ENCODE measurements around the gene TSPAN17.

Gene TSPAN17

GRCh38 chr5:176643491-176644219 is 3.6 kb upstream of the TSPAN17 start:
- Mint-ChIP-seq H3K9me3 (no peaks in the 10 kb centered on the region), H3K36me3 (ENCODE audit: low read depth) (no peaks in the 10 kb centered on the region), H3K4me3 (no peak overlapping the region), H3K27me3 (no peaks in the 10 kb centered on the region), H3K4me1 (peaks cover 23% of the 10 kb centered on the region), H3K27ac (no peak overlapping the region)
- no peak for DNase-seq
- ATAC-seq = no peak

- Mint-ChIP-seq H3K36me3 (ENCODE audit: low read depth) (no peaks in the 10 kb centered on the region), H3K4me1 (peaks cover 30% of the 10 kb centered on the region), H3K4me3 (no peak overlapping the region), H3K27me3 (no peaks in the 10 kb centered on the region), H3K27ac (no peak overlapping the region), H3K9me3 (no peaks in the 10 kb centered on the region)
- DNase-seq = no peak
- no peak for ATAC-seq
Observed at GRCh38 chr5:176644294-176644693, 3.0 kb upstream of the TSPAN17 start.

GRCh38 chr5:176644878-176645670 is 2.2 kb upstream of the TSPAN17 start:
- Mint-ChIP-seq H3K4me1 (peaks cover 38% of the 10 kb centered on the region), H3K36me3 (ENCODE audit: low read depth) (no peaks in the 10 kb centered on the region), H3K9me3 (no peaks in the 10 kb centered on the region), H3K27me3 (peaks cover 2% of the 10 kb centered on the region), H3K4me3 (no peak overlapping the region), H3K27ac (no peak overlapping the region)
- ATAC-seq = no peak
- DNase-seq = no peak

DNA sequence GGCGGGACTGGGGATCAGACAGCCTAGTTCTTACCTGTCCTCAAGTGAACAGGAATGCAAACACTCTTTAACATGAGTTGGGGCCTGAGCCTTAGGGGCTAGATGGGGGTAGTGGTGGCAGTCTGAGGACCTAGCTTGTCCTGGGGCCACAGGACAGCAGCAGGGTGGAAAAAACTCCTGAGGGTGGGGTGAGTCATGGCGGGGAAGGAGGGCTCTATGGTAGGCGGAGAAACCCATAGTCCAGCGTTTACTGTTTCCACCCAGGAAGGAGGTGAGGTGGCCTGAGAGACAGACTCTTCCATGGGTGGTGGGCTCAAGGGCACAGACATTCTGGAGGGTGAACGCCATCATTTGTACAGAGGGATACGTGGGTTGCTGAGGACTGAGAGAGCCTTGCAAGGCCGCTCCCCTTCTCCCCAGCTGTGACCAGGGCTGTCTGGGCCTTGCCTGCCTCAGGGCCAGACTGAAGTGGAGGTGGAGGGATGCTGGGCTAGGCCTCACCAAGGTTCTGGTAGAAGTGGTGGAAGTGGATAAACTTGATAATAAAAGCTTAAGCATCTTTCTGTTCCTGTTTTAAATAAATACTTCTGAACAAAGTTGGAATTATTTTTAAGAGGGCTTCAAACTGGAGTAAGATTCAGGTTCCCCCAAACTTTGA is 1.1 kb upstream of the TSPAN17 start:
- DNase-seq (no peak), ATAC-seq (no peak)
- Mint-ChIP-seq H3K4me1 (peaks cover 42% of the 10 kb centered on the region), H3K27me3 (peaks cover 2% of the 10 kb centered on the region), H3K4me3 (peak overlapping the region; percentile 83), H3K36me3 (ENCODE audit: low read depth) (no peaks in the 10 kb centered on the region), H3K27ac (peak overlapping the region; percentile 92), H3K9me3 (no peaks in the 10 kb centered on the region)

DNA sequence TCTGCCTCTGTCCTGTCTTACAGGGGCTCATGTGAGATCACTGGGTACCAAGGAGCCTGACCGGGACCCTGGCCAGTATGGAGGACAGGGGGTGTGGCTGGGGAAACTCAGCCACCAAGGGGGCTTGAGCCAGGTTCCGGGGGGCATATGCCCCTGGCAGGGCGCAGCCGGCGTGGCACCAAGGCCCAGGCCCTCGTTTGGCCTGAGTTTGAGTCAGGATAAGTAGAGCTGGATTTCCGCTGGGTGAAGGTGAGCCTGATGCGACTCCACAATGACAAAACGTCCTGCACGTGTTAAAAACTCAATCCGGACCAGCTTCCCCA is 616 bp upstream of the TSPAN17 start:
- DNase-seq (no peak), ATAC-seq (peak; percentile 5)
- H3K27me3 Mint-ChIP-seq = peaks cover 2% of the 10 kb centered on the region
- H3K4me3 Mint-ChIP-seq = peak overlapping the region; percentile 83
- H3K9me3 Mint-ChIP-seq = no peaks in the 10 kb centered on the region
- no peaks in the 10 kb centered on the region for H3K36me3 Mint-ChIP-seq (ENCODE audit: low read depth)
- peak overlapping the region; percentile 92 for H3K27ac Mint-ChIP-seq
- H3K4me1 Mint-ChIP-seq = peaks cover 47% of the 10 kb centered on the region

DNA sequence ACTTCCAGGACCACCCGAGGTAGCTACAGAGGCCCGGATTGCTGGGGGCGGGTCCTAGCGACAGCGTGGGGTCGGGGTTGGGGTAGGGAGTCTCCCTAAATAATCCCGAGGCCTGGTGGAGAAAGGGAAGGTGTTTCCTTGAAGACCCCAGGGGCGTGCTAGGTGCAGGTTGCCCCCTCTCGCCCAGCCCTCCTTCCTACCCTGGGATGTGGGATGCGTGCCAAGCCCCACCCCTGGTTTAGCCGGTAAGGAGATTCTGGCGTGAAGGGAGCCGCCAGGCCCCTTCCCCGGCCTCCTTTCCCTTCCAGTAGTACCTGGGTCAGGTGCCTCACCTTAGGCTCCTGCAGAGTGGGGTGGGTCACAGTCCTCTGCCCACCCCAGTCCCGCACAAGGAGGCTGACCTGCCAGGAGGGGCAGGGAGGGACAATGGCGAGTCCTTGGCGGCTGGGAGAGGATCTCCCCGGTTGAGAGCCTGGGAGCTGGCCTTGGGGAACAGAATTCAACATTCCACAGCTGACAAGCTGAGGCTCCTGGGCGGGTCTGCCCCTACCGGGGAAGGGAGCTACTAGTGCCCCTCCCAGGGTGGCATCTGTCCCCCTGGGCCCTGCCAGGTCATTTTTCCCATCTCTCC is 674 bp downstream of the TSPAN17 start:
- no peak overlapping the region for H3K27ac Mint-ChIP-seq
- H3K4me3 Mint-ChIP-seq = peak overlapping the region; percentile 83
- peaks cover 60% of the 10 kb centered on the region for H3K4me1 Mint-ChIP-seq
- no peaks in the 10 kb centered on the region for H3K9me3 Mint-ChIP-seq
- DNase-seq = no peak
- no peak for ATAC-seq
- no peaks in the 10 kb centered on the region for H3K36me3 Mint-ChIP-seq (ENCODE audit: low read depth)
- peaks cover 2% of the 10 kb centered on the region for H3K27me3 Mint-ChIP-seq

- ATAC-seq (peak; percentile 1), DNase-seq (peak; percentile 32)
- Mint-ChIP-seq H3K4me1 (peaks cover 66% of the 10 kb centered on the region), H3K9me3 (no peaks in the 10 kb centered on the region), H3K27me3 (peaks cover 2% of the 10 kb centered on the region), H3K27ac (peak overlapping the region; percentile 9), H3K4me3 (peak overlapping the region; percentile 83), H3K36me3 (ENCODE audit: low read depth) (peaks cover 4% of the 10 kb centered on the region)
Observed at GRCh38 chr5:176648474-176649194, 1.4 kb downstream of the TSPAN17 start.

GRCh38 chr5:176650354-176650884 is 3.1 kb downstream of the TSPAN17 start:
- Mint-ChIP-seq H3K36me3 (ENCODE audit: low read depth) (peaks cover 4% of the 10 kb centered on the region), H3K4me1 (peaks cover 79% of the 10 kb centered on the region), H3K9me3 (no peaks in the 10 kb centered on the region), H3K27me3 (peaks cover 2% of the 10 kb centered on the region), H3K4me3 (peak overlapping the region; percentile 10), H3K27ac (no peak overlapping the region)
- ATAC-seq (no peak), DNase-seq (no peak)

DNA sequence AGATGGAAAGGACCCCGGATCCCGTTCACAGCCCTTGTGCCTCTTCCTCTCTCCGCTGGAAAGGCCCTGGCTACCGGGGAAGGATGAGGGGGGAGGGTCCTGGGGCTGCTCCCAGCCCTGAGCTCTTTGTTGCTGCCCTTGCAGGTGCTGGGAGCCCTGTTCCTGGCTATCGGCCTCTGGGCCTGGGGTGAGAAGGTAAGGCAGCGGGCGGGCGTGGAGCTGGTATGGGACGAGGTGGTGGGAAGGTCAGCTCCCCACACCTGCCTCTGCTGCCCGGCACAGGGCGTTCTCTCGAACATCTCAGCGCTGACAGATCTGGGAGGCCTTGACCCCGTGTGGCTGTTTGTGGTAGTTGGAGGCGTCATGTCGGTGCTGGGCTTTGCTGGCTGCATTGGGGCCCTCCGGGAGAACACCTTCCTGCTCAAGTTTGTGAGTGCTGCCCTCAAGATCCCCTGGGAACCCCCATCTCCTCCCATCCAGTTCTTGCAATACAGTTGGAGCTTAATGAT is 4.2 kb downstream of the TSPAN17 start:
- Mint-ChIP-seq H3K27me3 (peaks cover 2% of the 10 kb centered on the region), H3K4me1 (peaks cover 70% of the 10 kb centered on the region), H3K9me3 (no peaks in the 10 kb centered on the region), H3K4me3 (no peak overlapping the region), H3K36me3 (ENCODE audit: low read depth) (peaks cover 6% of the 10 kb centered on the region), H3K27ac (no peak overlapping the region)
- DNase-seq (no peak), ATAC-seq (no peak)

DNA sequence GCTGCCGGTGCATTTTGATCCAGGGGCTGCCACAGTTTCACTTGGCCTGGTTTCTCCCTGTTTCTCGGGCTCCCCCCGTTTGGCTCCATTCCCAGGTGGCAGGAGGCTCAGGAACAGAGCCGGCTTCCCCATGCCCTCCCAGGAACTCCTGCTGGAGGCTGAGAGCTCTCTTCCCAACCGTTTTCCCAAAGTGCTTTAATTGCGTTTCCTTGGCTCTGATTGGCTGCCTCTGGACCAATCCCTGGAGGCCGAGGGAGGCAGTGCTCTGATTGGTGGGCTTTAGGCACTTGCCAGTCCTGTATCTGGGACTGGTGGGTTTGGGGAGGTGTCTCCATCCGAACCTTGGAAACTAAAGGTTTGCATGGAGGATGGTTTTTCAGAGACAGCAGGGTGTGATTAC is 4.9 kb downstream of the TSPAN17 start:
- ATAC-seq (no peak), DNase-seq (no peak)
- no peaks in the 10 kb centered on the region for H3K9me3 Mint-ChIP-seq
- peaks cover 66% of the 10 kb centered on the region for H3K4me1 Mint-ChIP-seq
- no peak overlapping the region for H3K27ac Mint-ChIP-seq
- H3K27me3 Mint-ChIP-seq = peaks cover 2% of the 10 kb centered on the region
- peaks cover 6% of the 10 kb centered on the region for H3K36me3 Mint-ChIP-seq (ENCODE audit: low read depth)
- no peak overlapping the region for H3K4me3 Mint-ChIP-seq

DNA sequence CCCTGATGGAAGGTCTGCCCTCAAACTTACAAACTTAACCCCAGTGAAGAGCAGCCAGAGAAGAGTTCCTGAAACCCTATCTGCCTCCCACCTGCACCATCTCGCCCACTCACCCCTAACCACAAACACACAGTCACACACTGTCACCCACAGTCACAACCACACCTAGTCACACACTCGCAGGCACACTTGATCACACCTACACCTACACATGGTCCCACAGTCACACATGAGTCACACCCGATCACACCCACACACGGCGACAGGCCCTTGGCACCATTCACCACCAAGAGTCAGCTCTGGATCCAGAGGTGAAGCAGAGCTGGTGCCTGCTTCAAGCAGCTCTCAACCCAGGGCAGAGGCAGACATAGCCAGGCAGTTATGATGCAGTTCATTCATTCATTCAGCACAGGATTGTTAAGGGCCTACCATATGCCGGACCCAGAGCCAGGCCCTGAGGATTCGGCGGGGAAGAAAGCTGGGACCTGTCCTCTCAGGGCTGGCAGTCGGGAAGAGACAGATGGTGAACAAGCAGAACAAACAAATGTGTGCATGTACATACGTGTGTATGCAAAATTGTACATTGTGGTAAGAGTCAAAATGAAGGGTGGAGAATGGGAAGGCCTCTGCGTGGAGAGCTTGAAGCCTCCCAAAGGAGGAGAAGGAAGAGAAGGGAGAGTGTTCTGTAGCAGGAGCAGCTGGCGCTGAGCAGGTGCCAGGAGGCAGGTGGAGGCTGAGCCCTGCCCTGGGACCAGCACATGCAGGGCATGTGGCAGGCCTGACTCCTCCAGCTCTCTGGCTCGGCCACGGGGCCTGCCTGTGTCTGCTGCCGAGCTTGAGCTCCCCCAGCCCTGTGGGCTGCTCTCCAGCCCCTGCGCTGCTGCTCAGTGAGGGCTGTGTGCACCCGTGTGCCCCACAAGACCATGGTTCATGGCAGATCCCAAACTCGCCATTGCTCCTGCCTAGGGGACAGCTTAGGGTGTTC is 6.4 kb downstream of the TSPAN17 start:
- H3K27ac Mint-ChIP-seq = peak overlapping the region; percentile 71
- H3K9me3 Mint-ChIP-seq = no peaks in the 10 kb centered on the region
- peaks cover 2% of the 10 kb centered on the region for H3K27me3 Mint-ChIP-seq
- DNase-seq (peak; percentile 75), ATAC-seq (peak; percentile 79)
- no peak overlapping the region for H3K4me3 Mint-ChIP-seq
- peaks cover 70% of the 10 kb centered on the region for H3K4me1 Mint-ChIP-seq
- H3K36me3 Mint-ChIP-seq (ENCODE audit: low read depth) = peaks cover 6% of the 10 kb centered on the region

DNA sequence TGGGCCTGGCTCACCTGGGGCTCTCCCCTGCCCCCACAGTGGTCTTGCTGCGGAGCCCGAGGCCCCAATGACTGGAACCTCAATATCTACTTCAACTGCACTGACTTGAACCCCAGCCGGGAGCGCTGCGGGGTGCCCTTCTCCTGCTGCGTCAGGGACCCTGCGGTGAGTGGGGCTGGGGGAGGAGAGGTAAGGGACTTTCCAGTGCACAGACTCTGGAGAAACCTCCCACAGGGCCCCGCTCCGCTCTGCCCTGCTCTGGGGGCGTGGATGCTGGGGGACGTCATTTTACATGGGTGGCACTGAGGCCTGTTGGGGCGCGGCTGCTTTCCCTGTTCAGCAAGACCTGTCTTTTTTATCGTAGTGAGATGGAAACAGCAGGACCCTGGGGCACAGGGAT is 7.6 kb downstream of the TSPAN17 start:
- ATAC-seq (no peak), DNase-seq (no peak)
- H3K4me1 Mint-ChIP-seq = peaks cover 69% of the 10 kb centered on the region
- H3K9me3 Mint-ChIP-seq = no peaks in the 10 kb centered on the region
- H3K27ac Mint-ChIP-seq = no peak overlapping the region
- peaks cover 2% of the 10 kb centered on the region for H3K27me3 Mint-ChIP-seq
- H3K36me3 Mint-ChIP-seq (ENCODE audit: low read depth) = peaks cover 6% of the 10 kb centered on the region
- no peak overlapping the region for H3K4me3 Mint-ChIP-seq

DNA sequence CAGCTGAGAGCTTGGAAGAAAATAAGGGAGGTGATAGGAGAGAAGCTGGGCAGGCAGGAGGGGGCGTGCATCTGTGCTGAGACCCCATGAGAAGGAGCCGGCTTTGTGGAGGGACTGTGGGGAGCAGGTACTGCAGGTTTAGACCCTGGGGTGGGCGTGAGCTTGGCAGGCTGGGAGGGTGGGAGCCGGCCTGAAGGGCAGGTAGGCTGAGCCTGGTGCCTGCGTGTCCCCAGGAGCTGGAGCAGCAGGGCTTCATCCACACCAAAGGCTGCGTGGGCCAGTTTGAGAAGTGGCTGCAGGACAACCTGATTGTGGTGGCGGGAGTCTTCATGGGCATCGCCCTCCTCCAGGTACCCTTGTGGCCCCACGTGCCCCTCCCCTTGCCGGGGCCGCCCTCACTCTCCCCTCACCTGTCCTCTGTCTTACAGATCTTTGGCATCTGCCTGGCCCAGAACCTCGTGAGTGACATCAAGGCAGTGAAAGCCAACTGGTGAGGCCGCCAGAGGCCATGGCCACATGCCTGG is 9.2 kb downstream of the TSPAN17 start:
- Mint-ChIP-seq H3K9me3 (no peaks in the 10 kb centered on the region), H3K27ac (no peak overlapping the region), H3K4me3 (no peak overlapping the region), H3K36me3 (ENCODE audit: low read depth) (peaks cover 6% of the 10 kb centered on the region), H3K27me3 (no peaks in the 10 kb centered on the region), H3K4me1 (peaks cover 63% of the 10 kb centered on the region)
- ATAC-seq = no peak
- no peak for DNase-seq

All from activated naive CD8-positive, alpha-beta T cell treated with anti-CD3 and anti-CD28 coated beads, Interleukin-2, amount 50 U/mL, for 24 hours (primary cell).